Measurements from ENCODE around the gene AK1. TPM values are rescaled to one million over a fixed set of nuclear protein-coding genes. Genes with fewer than 3 reads are reported as not detected.

The AK1 gene
- polyA plus RNA-seq, 1 of the 3 experiments (the other 2 are of a cell fraction): 125 TPM

- H3K4me2 ChIP-seq: peak overlapping the region; percentile 98
- peaks cover 9 to 22% of the 10 kb centered on the region in 2 experiments; a peak in 2 of 4 replicates for H3K4me1 ChIP-seq (ENCODE audit: control insufficient read depth in 1 of 2, insufficient read depth in 2 of 2, low read depth in 1 of 2, low read length in 1 of 2)
- H4K20me1 ChIP-seq (ENCODE audit: insufficient read depth): no peaks in the 10 kb centered on the region
- CTCF ChIA-PET: interaction anchor here (0.7 to 2.0 kb wide), 6 partner anchors 9 to 219 kb away, joined by 3 to 11 read pairs (median 3); partner anchors contain the start of gene TOR2A
- H3K79me2 ChIP-seq (ENCODE audit: insufficient read depth): peaks cover 26% of the 10 kb centered on the region
- H3F3A ChIP-seq (replicated peaks; ENCODE audit: insufficient read depth): peaks cover 8% of the 10 kb centered on the region
- peak overlapping the region; percentile 73 to 76 for H3K27ac ChIP-seq (ENCODE audit: low read depth in 2 of 2, low read length in 1 of 2)
- H3K9ac ChIP-seq: peak overlapping the region; percentile 89
- H2AFZ ChIP-seq (ENCODE audit: low read depth): peak overlapping the region; percentile 63
- POLR2A ChIA-PET: interaction anchor here (0.7 to 1.9 kb wide), 3 partner anchors 14 to 30 kb away, joined by 3 to 7 read pairs (median 4); partner anchors contain the start of gene ST6GALNAC4
- peaks cover 27 to 33% of the 10 kb centered on the region in 2 experiments for H3K36me3 ChIP-seq (replicated peaks in 1 of 2; ENCODE audit: control insufficient read depth in 1 of 2, insufficient read depth in 2 of 2, low read length in 1 of 2)
- H3K9me2 ChIP-seq: no peaks in the 10 kb centered on the region
- H3K27me3 ChIP-seq (ENCODE audit: insufficient read depth): no peaks in the 10 kb centered on the region
- WGBS (ENCODE audit: low lambda C conversion rate): 54% methylated on average over 9 of the region's 32 CpGs
- peak overlapping the region; percentile 88 for H3K4me3 ChIP-seq (ENCODE audit: low read depth in 2 of 2, low read length in 1 of 2)
- peak; percentile 64; the same call in 1 of the 2 replicates for TF ChIP-seq PBX3 (IDR thresholded peaks at IDR 0.05)
- TF ChIP-seq RCOR1 (IDR thresholded peaks at IDR 0.05; ENCODE audit: low read length): 0 out of 2 replicates have a peak, but pooled peaks have one; percentile 20
- no peak for TF ChIP-seq GABPA (IDR thresholded peaks at IDR 0.05; ENCODE audit: low read depth)
- peak; percentile 73 for DNase-seq
- no peaks in the 10 kb centered on the region for H3K9me3 ChIP-seq
Observed at GRCh38 chr9:127898433-127899127, 21.1 kb upstream of the AK1 start.

GRCh38 chr9:127897193-127897692 is 19.8 kb upstream of the AK1 start:
- Histone ChIP-seq H3K4me3 (ENCODE audit: low read depth in 2 of 2, low read length in 1 of 2) (peak overlapping the region in 1 of 2 experiments; percentile 43; a peak in 2 of 4 replicates), H3K27me3 (ENCODE audit: insufficient read depth) (no peaks in the 10 kb centered on the region), H2AFZ (ENCODE audit: low read depth) (no peak overlapping the region), H3K9ac (no peak overlapping the region), H3K4me1 (ENCODE audit: control insufficient read depth in 1 of 2, insufficient read depth in 2 of 2, low read depth in 1 of 2, low read length in 1 of 2) (peaks cover 9 to 20% of the 10 kb centered on the region in 2 experiments; a peak in 2 of 4 replicates), H3K36me3 (replicated peaks in 1 of 2; ENCODE audit: control insufficient read depth in 1 of 2, insufficient read depth in 2 of 2, low read length in 1 of 2) (peaks cover 41 to 46% of the 10 kb centered on the region in 2 experiments), H3F3A (replicated peaks; ENCODE audit: insufficient read depth) (peaks cover 12% of the 10 kb centered on the region), H3K9me3 (no peaks in the 10 kb centered on the region), H3K79me2 (ENCODE audit: insufficient read depth) (peaks cover 26% of the 10 kb centered on the region), H3K9me2 (no peaks in the 10 kb centered on the region), H3K4me2 (peak overlapping the region; percentile 98; the same call in 1 of the 2 replicates), H4K20me1 (ENCODE audit: insufficient read depth) (no peaks in the 10 kb centered on the region), H3K27ac (ENCODE audit: low read depth in 2 of 2, low read length in 1 of 2) (peak overlapping the region; percentile 59 to 73; a peak in 2 of 4 replicates)
- ChIA-PET POLR2A (interaction anchor here (1.9 kb wide), 1 partner anchor 31 kb away, joined by 4 read pairs; no protein-coding TSS in a partner anchor), CTCF (interaction anchor here (0.9 to 1.7 kb wide), 8 partner anchors 11 to 307 kb away, joined by 3 to 5 read pairs (median 4); no protein-coding TSS in a partner anchor)
- no peak for TF ChIP-seq EP300 (IDR thresholded peaks at IDR 0.05; ENCODE audit: borderline replicate concordance in 1 of 2, low read depth in 1 of 2, low read length in 1 of 2)
- TF ChIP-seq RXRA (IDR thresholded peaks at IDR 0.05; ENCODE audit: borderline replicate concordance, low read depth): no peak
- no peak for TF ChIP-seq NFIC (IDR thresholded peaks at IDR 0.05; ENCODE audit: borderline replicate concordance)
- TF ChIP-seq RCOR1 (IDR thresholded peaks at IDR 0.05; ENCODE audit: low read length): no peak
- TF ChIP-seq PBX3 (IDR thresholded peaks at IDR 0.05): no peak
- no peak for TF ChIP-seq POLR2AphosphoS5 (IDR thresholded peaks at IDR 0.05; ENCODE audit: low read depth, low read length)
- TF ChIP-seq EZH2phosphoT487 (IDR thresholded peaks at IDR 0.05; ENCODE audit: borderline replicate concordance, low read depth): no peak
- no peak for TF ChIP-seq YY1 (IDR thresholded peaks at IDR 0.05; ENCODE audit: low read depth)
- no peak for TF ChIP-seq SIN3A (IDR thresholded peaks at IDR 0.05; ENCODE audit: borderline replicate concordance, low read depth, low read length)
- TF ChIP-seq NRF1 (IDR thresholded peaks at IDR 0.05; ENCODE audit: low read depth, low read length): no peak
- no peak for TF ChIP-seq MXI1 (IDR thresholded peaks at IDR 0.05; ENCODE audit: low read depth, low read length)
- no peak for TF ChIP-seq ZBTB33 (IDR thresholded peaks at IDR 0.05; ENCODE audit: borderline replicate concordance, low read depth)
- DNase-seq: peak; percentile 94
- 21% methylated on average over 17 of the region's 19 CpGs for WGBS (ENCODE audit: low lambda C conversion rate)
